ENCODE data around the gene SLC25A43.

- TF ChIP-seq CHD1 (IDR thresholded peaks at IDR 0.05; ENCODE audit: low read depth, low read length), result no peak
- TF ChIP-seq, protein P1, sequence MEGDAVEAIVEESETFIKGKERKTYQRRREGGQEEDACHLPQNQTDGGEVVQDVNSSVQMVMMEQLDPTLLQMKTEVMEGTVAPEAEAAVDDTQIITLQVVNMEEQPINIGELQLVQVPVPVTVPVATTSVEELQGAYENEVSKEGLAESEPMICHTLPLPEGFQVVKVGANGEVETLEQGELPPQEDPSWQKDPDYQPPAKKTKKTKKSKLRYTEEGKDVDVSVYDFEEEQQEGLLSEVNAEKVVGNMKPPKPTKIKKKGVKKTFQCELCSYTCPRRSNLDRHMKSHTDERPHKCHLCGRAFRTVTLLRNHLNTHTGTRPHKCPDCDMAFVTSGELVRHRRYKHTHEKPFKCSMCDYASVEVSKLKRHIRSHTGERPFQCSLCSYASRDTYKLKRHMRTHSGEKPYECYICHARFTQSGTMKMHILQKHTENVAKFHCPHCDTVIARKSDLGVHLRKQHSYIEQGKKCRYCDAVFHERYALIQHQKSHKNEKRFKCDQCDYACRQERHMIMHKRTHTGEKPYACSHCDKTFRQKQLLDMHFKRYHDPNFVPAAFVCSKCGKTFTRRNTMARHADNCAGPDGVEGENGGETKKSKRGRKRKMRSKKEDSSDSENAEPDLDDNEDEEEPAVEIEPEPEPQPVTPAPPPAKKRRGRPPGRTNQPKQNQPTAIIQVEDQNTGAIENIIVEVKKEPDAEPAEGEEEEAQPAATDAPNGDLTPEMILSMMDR (IDR thresholded peaks at IDR 0.05; ENCODE audit: control extremely low read depth in 1 of 3, insufficient read depth in 1 of 3, low read depth in 1 of 3, low read length in 3 of 3), result no peak
- no peak for TF ChIP-seq EP300 (IDR thresholded peaks at IDR 0.05; ENCODE audit: borderline replicate concordance in 1 of 2, low read depth in 2 of 2, low read length in 2 of 2)
- no peak for TF ChIP-seq POLR2AphosphoS5 (IDR thresholded peaks at IDR 0.05; ENCODE audit: low read depth, low read length)
Observed at GRCh38 chrX:119393144-119393543, 6.0 kb upstream of the SLC25A43 start.
